Ovary (tissue), 3 donors: Measurements from ENCODE around the gene PHF2.

Source experiments
- CTCF ChIP-seq, 3 donors: fragments of 450-650 bp in 2 of 3; fragments of 200-600 bp in 1 of 3; IDR thresholded peaks; one replicate each; pipeline versions ENCODE4 v1.5.1 to v1.8.0; 2016 to 2022; ENCODE audit warnings: antibody characterized with exemption in 3 of 3, mild to moderate bottlenecking in 1 of 3
- EP300 ChIP-seq: sonication (generic); formaldehyde crosslinking; IDR thresholded peaks from one replicate; pipeline ENCODE4 v1.6.1; 2017; ENCODE audit warnings: antibody characterized with exemption
- POLR2A ChIP-seq: fragments of 450-650 bp; IDR thresholded peaks from one replicate; pipeline ENCODE4 v1.6.1; 2017; ENCODE audit warnings: antibody characterized with exemption, mild to moderate bottlenecking, moderate library complexity
- donor health status: DM: no; HTN: no; CAD: no.

GRCh38 chr9:93665128-93665636, 88.8 kb downstream of the PHF2 start:
- TF ChIP-seq CTCF (IDR thresholded peaks at IDR 0.05) (no peak), EP300 (no peak), POLR2A (no peak)
